Epithelial cell of proximal tubule (primary cell): ENCODE data around the gene LRP4. TPM values are rescaled to one million over a fixed set of nuclear protein-coding genes. Genes with fewer than 3 reads are reported as not detected.
"Not testable (repeated sequence)": the region's sequence is repeated elsewhere in the genome, so short reads cannot be mapped to it uniquely, and the experiment has no call there.

Experiments used
- DNase-seq: peaks from one replicate; pipeline ENCODE4 v3.0.0-alpha.2; 2011; ENCODE audit warnings: low read depth
- H3K4me3 ChIP-seq: 2 replicates; pipeline ENCODE4 v1.5.1; 2011; ENCODE audit warnings: low read depth, mild to moderate bottlenecking, low read length
- CTCF ChIP-seq: conservative IDR thresholded peaks from 2 replicates; pipeline ENCODE4 v1.5.1; 2012; ENCODE audit warnings: low read depth, mild to moderate bottlenecking, low read length
- total RNA-seq: library from RNA; depleted of rRNA; stranded (reverse); fragments of >200 nt; gene quantifications from 2 replicates; pipeline ENCODE4 v1.2.3, GENCODE V29; 2015

Gene LRP4
- total RNA-seq = 2.8 and 5.0 TPM in 2 replicates

- H3K4me3 ChIP-seq = peak within 1 kb of the TSS; percentile 64
- no peak for DNase-seq
- no peak for TF ChIP-seq CTCF
Observed at GRCh38 chr11:46918083-46918787, at the start of gene LRP4. Gene LRP4, minus strand, starts transcription at chr11:46918550. Its CDS starts 171 bp downstream, at chr11:46918379.

DNA sequence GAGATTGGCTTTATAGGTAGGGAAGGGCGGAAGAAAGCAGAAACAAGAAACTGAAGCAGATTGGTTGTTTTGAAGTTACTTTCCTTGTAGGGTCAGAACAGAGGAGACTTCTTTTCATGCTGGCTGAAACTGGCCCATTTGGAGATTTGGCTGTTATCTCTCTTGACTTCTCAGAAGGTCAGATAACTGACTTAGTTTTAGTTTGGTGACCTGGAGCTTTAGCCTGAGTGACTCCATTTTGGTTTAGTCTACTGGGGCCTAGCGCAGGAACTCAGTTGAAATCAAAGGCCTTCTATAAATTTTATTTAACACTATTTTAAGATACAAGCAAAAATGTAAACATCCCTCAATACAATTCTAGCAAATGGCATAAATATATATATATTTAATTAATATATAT is 49.6 kb upstream of the LRP4 start:
- no peak overlapping the region for H3K4me3 ChIP-seq
- TF ChIP-seq CTCF = no peak
- DNase-seq = no peak

DNA sequence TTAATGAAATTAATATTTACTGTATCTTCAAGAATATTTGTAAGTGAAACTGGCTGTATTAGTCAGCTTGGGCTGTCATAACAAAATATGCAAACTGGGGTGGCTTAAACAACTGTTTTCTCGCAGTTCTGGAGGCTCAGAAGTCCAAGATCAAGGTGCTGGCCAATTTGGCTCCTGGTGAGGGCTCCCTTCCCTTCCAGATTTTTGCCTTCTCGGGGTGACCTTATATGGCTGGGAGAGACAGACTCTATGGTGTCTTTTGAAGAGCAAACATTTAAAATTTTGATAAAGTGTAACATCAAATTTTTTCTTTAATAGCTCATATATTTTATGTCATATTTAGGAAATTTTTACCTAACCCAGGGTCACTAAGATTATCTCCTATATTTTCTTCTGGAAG is 48.4 kb upstream of the LRP4 start:
- TF ChIP-seq CTCF = no peak
- H3K4me3 ChIP-seq = no peak overlapping the region
- no peak for DNase-seq

DNA sequence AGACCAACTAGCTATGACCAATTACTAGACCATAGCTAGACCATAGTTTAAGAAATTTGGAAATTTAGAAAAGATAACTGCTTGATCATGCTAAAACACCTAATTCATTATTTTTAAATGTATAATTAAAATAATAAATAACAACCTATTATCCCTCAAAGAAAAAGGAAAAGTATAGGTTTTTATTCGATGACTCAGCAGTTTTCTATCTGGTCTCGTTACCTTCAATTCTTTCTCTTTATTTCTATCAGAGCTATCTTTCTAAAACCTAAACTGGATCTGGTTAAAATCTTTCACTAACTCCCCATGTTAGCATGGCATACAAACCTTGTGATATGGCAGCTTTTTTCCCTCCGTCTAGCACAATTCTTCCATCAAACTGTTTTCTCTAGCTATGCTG is 45.5 kb upstream of the LRP4 start:
- no peak overlapping the region for H3K4me3 ChIP-seq
- TF ChIP-seq CTCF = no peak
- no peak for DNase-seq

DNA sequence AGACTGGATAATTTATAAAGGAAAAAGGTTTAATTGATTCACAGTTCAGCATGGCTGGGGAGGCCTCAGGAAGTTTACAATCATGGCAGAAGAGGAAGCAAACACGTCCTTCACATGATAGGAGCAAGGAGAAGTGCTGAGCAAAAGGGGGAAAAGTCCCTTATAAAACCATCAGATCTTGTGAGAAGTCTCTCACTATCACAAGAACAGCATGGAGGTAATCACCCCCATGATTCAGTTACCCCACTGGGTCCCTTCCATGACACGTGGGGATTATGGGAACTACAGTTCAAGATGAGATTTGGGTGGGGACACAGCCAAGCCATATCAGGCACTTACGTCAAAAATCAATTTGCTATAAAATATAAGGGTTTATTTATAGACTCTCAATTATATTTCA is 43.5 kb upstream of the LRP4 start:
- DNase-seq, H3K4me3 ChIP-seq: not testable (repeated sequence)

GRCh38 chr11:46961041-46961440 is 42.7 kb upstream of the LRP4 start:
- H3K4me3 ChIP-seq = no peak overlapping the region
- no peak for TF ChIP-seq CTCF
- no peak for DNase-seq

DNA sequence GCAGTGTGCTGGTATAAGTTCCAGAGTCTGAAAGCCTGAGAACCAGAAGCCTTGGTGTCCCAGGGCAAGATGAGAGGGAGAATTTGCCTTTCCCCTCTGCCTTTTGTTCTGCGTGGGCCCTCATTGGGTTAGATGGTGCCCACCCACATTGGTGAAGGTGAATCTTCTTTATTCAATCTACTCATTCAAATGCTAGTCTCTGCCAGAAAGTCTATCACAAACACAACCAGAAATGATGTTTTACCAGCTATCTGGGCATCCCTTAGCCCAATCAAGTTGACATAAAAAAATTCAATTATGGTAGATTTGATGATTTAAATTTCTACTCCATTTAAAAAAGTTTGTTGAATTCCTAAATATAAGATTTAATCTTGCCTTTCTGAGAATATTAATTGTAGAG is 40.4 kb upstream of the LRP4 start:
- no peak for TF ChIP-seq CTCF

DNA sequence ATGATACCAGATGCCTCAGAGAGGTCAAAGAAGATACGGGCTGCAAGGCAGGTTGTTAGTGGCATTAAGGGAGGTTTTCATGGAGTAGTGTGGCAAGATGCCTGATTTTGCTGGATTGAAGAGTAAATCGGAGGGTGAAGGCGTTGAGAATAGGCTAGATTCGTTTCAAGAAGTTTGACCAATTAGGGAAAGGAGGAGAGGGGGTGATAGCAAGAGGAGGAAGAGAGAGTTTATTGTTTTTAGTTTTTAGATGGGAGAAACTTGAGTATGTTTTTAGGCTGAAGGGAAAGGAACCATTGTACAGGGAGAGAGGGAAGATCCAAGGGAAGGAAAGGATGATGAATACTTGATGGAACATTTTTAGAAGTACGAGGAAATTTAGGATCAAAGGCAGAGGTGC is 34.7 kb upstream of the LRP4 start:
- TF ChIP-seq CTCF = no peak
- no peak for DNase-seq
- no peak overlapping the region for H3K4me3 ChIP-seq

More for the DNA sequence above, 40.4 kb upstream of the LRP4 start:
- H3K4me3 ChIP-seq = no peak overlapping the region
- no peak for DNase-seq
